ENCODE results near the gene SAYSD1.

Gene SAYSD1

DNA sequence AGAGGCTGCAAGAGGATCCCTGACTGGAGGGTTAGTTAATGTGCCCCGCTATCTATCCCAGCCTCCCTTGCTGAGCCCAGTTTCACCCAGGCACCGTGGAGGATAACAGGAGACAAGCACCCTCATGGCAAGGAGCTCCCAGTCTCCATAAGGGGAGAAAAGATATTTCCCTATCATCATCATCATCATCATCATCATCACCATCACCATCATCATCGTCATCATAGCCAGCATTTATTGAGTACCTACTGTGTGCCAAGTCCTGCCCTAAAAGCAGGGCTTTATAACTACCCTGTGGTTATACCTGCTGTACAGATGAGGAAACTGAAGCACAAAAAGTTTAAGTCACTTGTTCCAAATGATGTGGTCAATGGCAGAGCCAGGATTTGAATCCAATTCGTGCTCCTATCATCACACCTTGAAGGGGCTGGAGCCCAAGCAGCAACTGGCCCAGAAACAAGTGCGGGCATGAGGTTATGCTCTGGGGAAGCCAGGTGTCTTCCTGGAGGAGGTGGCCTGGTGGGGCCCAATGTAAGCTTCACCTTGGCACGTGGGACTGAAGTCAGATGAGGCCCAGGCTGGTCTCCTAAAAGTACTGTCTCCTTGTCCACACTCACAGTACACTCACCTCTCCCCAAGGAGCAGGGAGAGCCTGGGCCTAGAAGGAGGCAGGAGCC is 56.4 kb downstream of the SAYSD1 start:
- DNase-seq (ENCODE audit: low read depth in 2 of 2) = no peak

DNA sequence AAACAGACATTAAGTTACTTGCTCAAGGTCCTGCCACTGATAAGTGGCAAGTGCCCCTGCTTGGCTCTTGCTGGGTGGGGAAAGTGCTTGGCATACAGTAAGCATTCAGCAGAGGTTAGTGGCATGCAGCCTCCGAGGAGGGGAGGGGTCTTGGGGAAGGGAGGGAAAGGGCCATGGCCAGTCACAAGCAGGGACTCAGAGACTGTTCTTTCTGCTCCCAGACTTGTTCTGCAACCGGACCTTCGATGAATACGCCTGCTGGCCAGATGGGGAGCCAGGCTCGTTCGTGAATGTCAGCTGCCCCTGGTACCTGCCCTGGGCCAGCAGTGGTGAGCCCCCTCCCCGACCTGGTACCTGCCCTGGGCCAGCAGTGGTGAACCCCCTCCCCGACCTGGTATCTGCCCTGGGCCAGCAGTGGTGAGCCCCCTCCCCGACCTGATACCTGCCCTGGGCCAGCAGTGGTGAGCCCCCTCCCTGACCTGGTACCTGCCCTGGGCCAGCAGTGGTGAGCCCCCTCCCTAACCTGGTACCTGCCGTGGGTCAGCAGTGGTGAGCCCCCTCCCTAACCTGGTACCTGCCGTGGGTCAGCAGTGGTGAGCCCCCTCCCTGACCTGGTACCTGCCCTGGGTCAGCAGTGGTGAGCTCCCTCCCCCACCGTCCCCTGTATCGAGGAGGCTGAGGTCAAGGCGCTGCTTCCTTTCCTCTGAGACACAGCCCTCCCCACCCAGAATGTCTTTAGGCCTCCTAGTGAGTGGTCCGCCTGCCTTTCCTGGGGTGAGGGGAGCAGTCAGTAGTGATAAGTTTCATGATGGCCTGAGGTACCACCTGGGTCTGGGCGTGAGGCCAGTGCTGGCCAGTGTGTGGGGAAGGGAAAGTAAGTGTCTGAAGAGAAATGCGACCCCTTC is 57.5 kb downstream of the SAYSD1 start:
- no peak for DNase-seq (ENCODE audit: low read depth in 2 of 2)

DNA sequence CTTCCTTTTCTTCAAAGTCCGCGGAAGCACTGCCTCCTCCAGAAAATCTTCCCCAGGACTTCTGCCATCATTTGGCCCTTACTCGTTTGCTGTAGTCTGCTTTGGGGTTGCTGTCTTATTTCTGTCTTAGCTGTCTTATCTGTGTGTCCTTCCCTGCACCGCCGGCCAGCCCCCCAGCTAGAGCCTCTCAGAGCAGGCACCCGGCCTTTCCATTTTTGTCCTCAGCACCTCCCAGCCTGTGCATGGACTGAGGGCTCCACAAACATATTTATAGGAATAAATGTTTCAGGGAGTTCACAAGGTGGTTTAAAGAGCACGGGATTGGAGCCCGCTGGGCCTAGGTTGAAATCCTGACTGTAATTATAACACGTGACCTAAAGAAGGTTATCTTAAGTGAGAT is 58.3 kb downstream of the SAYSD1 start:
- DNase-seq (ENCODE audit: low read depth in 2 of 2) = no peak

DNA sequence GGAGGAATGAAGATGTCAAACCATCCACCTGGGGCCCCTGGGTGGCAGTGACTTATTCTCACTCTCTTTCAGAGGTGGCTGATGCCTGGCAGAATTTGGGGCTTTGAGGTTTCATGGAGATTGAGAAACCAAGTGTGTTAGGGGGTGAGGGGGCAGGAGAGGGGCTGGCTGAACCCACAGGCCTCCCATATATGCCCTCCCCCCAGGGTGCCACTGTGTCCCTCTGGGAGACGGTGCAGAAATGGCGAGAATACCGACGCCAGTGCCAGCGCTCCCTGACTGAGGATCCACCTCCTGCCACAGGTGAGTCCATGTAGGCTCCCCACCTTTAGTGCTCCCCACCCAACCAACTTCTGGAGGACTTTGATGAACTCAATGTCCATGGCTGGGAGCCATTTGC is 58.8 kb downstream of the SAYSD1 start:
- no peak for DNase-seq (ENCODE audit: low read depth in 2 of 2)

DNA sequence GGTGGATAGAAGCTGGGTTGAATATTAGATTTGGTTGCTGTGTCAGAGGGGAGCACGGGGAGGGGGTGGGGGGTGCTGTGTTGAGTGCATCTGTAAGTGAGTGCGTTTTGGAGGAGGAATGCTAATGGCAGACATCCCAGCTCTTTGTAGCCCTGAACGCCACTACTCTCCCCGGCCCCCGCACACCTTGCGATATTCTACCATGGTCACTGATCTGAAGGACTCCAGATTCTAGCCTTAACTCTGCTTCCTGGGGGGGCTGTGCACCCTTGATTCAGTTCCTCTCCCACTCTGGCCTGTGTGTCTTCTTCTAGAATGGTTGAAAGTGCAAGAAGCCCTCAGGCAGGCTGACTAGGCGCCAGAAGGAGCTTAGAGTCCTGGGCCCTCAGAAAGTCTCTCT is 59.3 kb downstream of the SAYSD1 start:
- DNase-seq (ENCODE audit: low read depth in 2 of 2) = no peak

DNA sequence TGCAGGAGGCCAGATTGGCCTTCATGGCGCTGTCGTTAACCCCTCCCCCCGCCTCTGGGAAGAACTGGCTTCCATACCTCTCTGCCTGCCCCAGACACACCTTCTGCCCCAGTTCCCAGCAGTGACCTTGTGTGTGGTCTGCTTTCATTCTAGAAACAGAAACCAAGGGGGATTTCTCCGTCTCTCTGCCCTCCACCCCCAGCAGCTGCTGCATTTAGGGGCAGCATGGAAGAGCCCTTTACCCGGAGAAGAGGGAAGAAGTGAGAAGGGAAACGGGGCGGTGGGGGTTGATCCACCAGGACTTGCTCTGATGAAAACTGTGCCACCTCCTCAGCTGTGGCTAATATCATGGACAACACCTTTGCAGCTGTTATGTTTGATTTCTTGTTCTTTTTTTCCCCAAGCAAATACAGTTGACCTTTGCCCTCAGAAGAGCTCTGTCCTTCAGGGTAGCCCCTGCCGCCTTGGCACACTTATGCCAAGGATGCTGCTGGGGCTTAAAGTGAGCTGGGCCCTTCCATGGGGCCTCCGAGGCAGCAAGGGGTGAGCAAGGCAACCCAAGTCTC is 60.3 kb downstream of the SAYSD1 start:
- no peak for DNase-seq (ENCODE audit: low read depth in 2 of 2)

Data from stimulated activated CD4-positive, alpha-beta T cell treated with anti-CD3 and anti-CD28 coated beads, Interleukin-1b, Interleukin-23, amount 100 ng/mL, for 1 hour (primary cell).